K562 (cell line): Measurements from ENCODE around the gene FRRS1L. TPM values are rescaled to one million over a fixed set of nuclear protein-coding genes. Genes with fewer than 3 reads are reported as not detected.

ENCODE experiments used
- ATAC-seq: fragments of 200-7000 bp; cut with Tn5 transposase; 3 replicates; pipeline ENCODE4 v1.9.1; 2020; ENCODE audit warnings: moderate library complexity
- BruUV-seq: library from RNA; stranded (reverse); fragments of 400-500 nt; replicated peaks from 2 replicates; lab custom pipeline; 2021; lab: Mats Ljungman, UMichigan
- CTCF ChIA-PET: fragments of 300-600 bp; formaldehyde crosslinking; extraction: SDS; loops from one replicate; lab custom pipeline; 2021; ENCODE audit warnings: low intra/inter-chr PET ratio; lab: Yijun Ruan, JAX
- POLR2A ChIA-PET: fragments of 300-600, 350-650 bp; sonication (Branson Sonifier 250); formaldehyde crosslinking; extraction: SDS; loops from one replicate; lab custom pipeline; 2021; ENCODE audit warnings: antibody characterized with exemption, inconsistent platforms; lab: Yijun Ruan, JAX
- DNase-seq, 4 experiments: peaks; one replicate each; pipeline versions ENCODE4 v3.0.0 to v3.0.0-alpha.2; 2011 to 2018; ENCODE audit warnings: low spot score in 3 of 4, mixed read lengths in 3 of 4; ENCODE audit errors: extremely low read depth in 1 of 4
- FAIRE-seq: peaks from 2 replicates; lab custom pipeline; 2011; peaks lifted over from hg19 to GRCh38; lab: Jason Lieb, UNC
- H2AFZ ChIP-seq: 2 replicates; pipeline ENCODE4 v1.6.0; 2011; ENCODE audit warnings: low read depth, low read length, control low read depth, inconsistent platforms
- H3K27ac ChIP-seq: fragments of 200-600 bp; 3 replicates; pipeline ENCODE4 v1.8.0; 2011; ENCODE audit warnings: low read depth, mild to moderate bottlenecking, control low read depth, inconsistent platforms, low read length, moderate library complexity, mixed read lengths; ENCODE audit errors: extremely low read depth
- H3K27me3 ChIP-seq, 2 experiments: fragments of 300-600 bp in 1 of 2; 2 replicates in 1 of 2; 3 replicates in 1 of 2; pipeline versions ENCODE4 v1.6.0 to v1.8.0; 2011; ENCODE audit warnings: inconsistent platforms in 2 of 2, low read length in 2 of 2, mild to moderate bottlenecking in 1 of 2, mixed read lengths in 1 of 2, moderate library complexity in 1 of 2; ENCODE audit not compliant: control insufficient read depth in 2 of 2, insufficient read depth in 2 of 2
- H3K36me3 ChIP-seq: fragments of 300-600 bp; 3 replicates; pipeline ENCODE4 v1.8.0; 2011; ENCODE audit warnings: mild to moderate bottlenecking, low read length, inconsistent platforms; ENCODE audit not compliant: control insufficient read depth, insufficient read depth
- H3K4me1 ChIP-seq, 2 experiments: fragments of 200-600 bp in 1 of 2; replicated peaks in 1 of 2; 2 replicates in 1 of 2; 3 replicates in 1 of 2; pipeline versions ENCODE4 v1.5.1 to v1.8.0; 2011; ENCODE audit warnings: inconsistent platforms in 2 of 2, low read length in 2 of 2, mild to moderate bottlenecking in 1 of 2, mixed read lengths in 1 of 2, moderate library complexity in 1 of 2; ENCODE audit not compliant: control insufficient read depth in 2 of 2, insufficient read depth in 2 of 2
- H3K4me2 ChIP-seq: 2 replicates; pipeline ENCODE4 v1.6.1; 2011; ENCODE audit warnings: low read length, control low read depth, inconsistent platforms, mixed read lengths; ENCODE audit not compliant: insufficient read depth
- H3K4me3 ChIP-seq: fragments of 200-600 bp; sonication (generic), shearing (Covaris generic); 2 replicates; pipeline ENCODE4 v1.5.1; 2016; ENCODE audit warnings: control low read depth, inconsistent platforms
- H3K79me2 ChIP-seq: fragments of 200-600 bp; 3 replicates; pipeline ENCODE4 v1.8.0; 2011; ENCODE audit warnings: low read length, inconsistent platforms; ENCODE audit not compliant: control insufficient read depth, insufficient read depth
- H3K9ac ChIP-seq, 2 experiments: 2 replicates each; pipeline versions ENCODE4 v1.6.0 to v1.6.1; 2011; ENCODE audit warnings: low read depth in 2 of 2, low read length in 2 of 2, control low read depth in 1 of 2, inconsistent platforms in 1 of 2, mild to moderate bottlenecking in 1 of 2, mixed read lengths in 1 of 2; ENCODE audit not compliant: insufficient read depth in 1 of 2
- H3K9me1 ChIP-seq: one replicate; pipeline ENCODE4 v1.6.0; 2011; ENCODE audit warnings: inconsistent platforms, mild to moderate bottlenecking, low read length, moderate library complexity; ENCODE audit not compliant: control insufficient read depth, insufficient read depth
- H3K9me3 ChIP-seq: replicated peaks from 2 replicates; pipeline ENCODE4 v1.5.1; 2011; ENCODE audit warnings: low read depth, low read length, inconsistent platforms; ENCODE audit not compliant: control insufficient read depth, insufficient read depth
- H4K20me1 ChIP-seq: replicated peaks from 2 replicates; pipeline ENCODE4 v1.6.1; 2011; ENCODE audit warnings: low read length, inconsistent platforms, mixed read lengths; ENCODE audit not compliant: control insufficient read depth, insufficient read depth
- CBFA2T2 ChIP-seq: fragments of 450-650 bp; conservative IDR thresholded peaks from 2 replicates; pipeline ENCODE4 v1.6.1; 2017; ENCODE audit warnings: mild to moderate bottlenecking
- E2F1 ChIP-seq: sonication (generic); formaldehyde crosslinking; IDR thresholded peaks from 2 replicates; pipeline ENCODE4 v1.8.1; 2023; ENCODE audit warnings: mild to moderate bottlenecking, missing genetic modification reagents, moderate library complexity
- E2F8 ChIP-seq: fragments of 450-650 bp; IDR thresholded peaks from 2 replicates; pipeline ENCODE4 v1.7.1; 2018; ENCODE audit warnings: mild to moderate bottlenecking, low read depth; ENCODE audit not compliant: partially characterized antibody
- FOXK2 ChIP-seq, 2 experiments: fragments of 450-650 bp; IDR thresholded peaks in 1 of 2; conservative IDR thresholded peaks in 1 of 2; 2 replicates each; pipeline ENCODE4 v1.6.1; 2016; ENCODE audit warnings: low read depth in 2 of 2, mild to moderate bottlenecking in 1 of 2
- MTA1 ChIP-seq: fragments of 450-650 bp; IDR thresholded peaks from 2 replicates; pipeline ENCODE4 v1.6.1; 2017; ENCODE audit warnings: borderline replicate concordance
- MYBL2 ChIP-seq, 2 experiments: fragments of 450-650 bp in 1 of 2; sonication (generic) in 1 of 2; formaldehyde crosslinking in 1 of 2; IDR thresholded peaks; 2 replicates each; pipeline versions ENCODE4 v1.6.1 to v1.8.1; 2017 to 2022; ENCODE audit warnings: borderline replicate concordance in 1 of 2, inconsistent platforms in 1 of 2, low read depth in 1 of 2, mild to moderate bottlenecking in 1 of 2, missing genetic modification reagents in 1 of 2, moderate library complexity in 1 of 2
- RBM39 ChIP-seq: fragments of 200-400 bp; formaldehyde crosslinking; optimal IDR thresholded peaks from 2 replicates; pipeline ENCODE3; 2018; ENCODE audit warnings: low read depth, low read length
- RNF2 ChIP-seq: sonication (generic); IDR thresholded peaks from 2 replicates; pipeline ENCODE4 v1.6.1; 2016
- TBP ChIP-seq: optimal IDR thresholded peaks from 2 replicates; pipeline ENCODE3; 2011; ENCODE audit warnings: low read depth, low read length, improper control_type of control experiment
- ZBED1 ChIP-seq: IDR thresholded peaks from 2 replicates; pipeline ENCODE4 v1.6.1; 2014
- ZMIZ1 ChIP-seq, 2 experiments: fragments of 150-350 bp in 1 of 2; IDR thresholded peaks; 2 replicates each; pipeline ENCODE4 v1.6.1; 2012 to 2016; ENCODE audit warnings: low read depth in 2 of 2, low read length in 2 of 2, mild to moderate bottlenecking in 1 of 2, moderate library complexity in 1 of 2
- WGBS: fragments of 100-300 bp; shearing (Covaris generic); methylation state at CpG from one replicate; pipeline ENCODE4 v1.1.6; 2016; ENCODE audit warnings: low coverage, mixed read lengths; ENCODE audit not compliant: insufficient coverage; ENCODE audit errors: missing lambda C conversion rate; 5-methylcytosine and 5-hydroxymethylcytosine counted together
- in situ Hi-C: fragments of 300-500 bp; cut with MboI; formaldehyde crosslinking; loops from 4 replicates; pipeline ENCODE4 v1.15.0; 2018; ENCODE audit warnings: inconsistent platforms, mixed read lengths
- intact Hi-C: fragments of 100-400 bp; cut with micrococcal nuclease; formaldehyde crosslinking; loops from 2 replicates; pipeline ENCODE4 v1.14.2; 2022
- polyA plus RNA-seq, 8 experiments: library from polyadenylated mRNA; depleted of rRNA in 4 of 8; stranded (reverse) in 5 of 8; unstranded in 3 of 8; fragments of >200 nt; fragmentation: Nextera tagmentation in 2 of 8; fragmentation: Illumina TruSeq in 1 of 8; extraction: Ambion mirVana in 2 of 8; extraction: Trizol in 1 of 8; gene quantifications; 2 replicates each; pipeline versions ENCODE4 v1.2.1 to v1.2.3, GENCODE V29; 2011 to 2014; ENCODE audit warnings: inconsistent platforms in 1 of 8, missing spikeins in 1 of 8
- total RNA-seq, 7 experiments: library from RNA; depleted of rRNA in 6 of 7; stranded (reverse); fragments of >200 nt in 6 of 7; fragmentation: Illumina TruSeq in 2 of 7; extraction: Trizol in 2 of 7; gene quantifications; 2 replicates each; pipeline versions ENCODE4 v1.2.1 to v1.2.3, GENCODE V29; 2011 to 2021; ENCODE audit warnings: low replicate concordance in 1 of 7

Gene FRRS1L
- total and polyA plus RNA-seq, 9 of the 15 experiments (the other 6 are each of a cell fraction or from before 2014, with no cell fraction given) = under 0.01 to 0.04 (median 0.03) TPM; not detected in 5

GRCh38 chr9:109120204-109120789, 46.8 kb downstream of the FRRS1L start:
- H3K4me3 ChIP-seq = peak overlapping the region; percentile 90
- peaks cover 46% of the 10 kb centered on the region for H3K79me2 ChIP-seq
- ChIA-PET POLR2A (interaction anchor here (0.6 to 5.9 kb wide), 6 partner anchors 9 to 235 kb away, joined by 3 to 48 read pairs (median 5); no protein-coding TSS in a partner anchor), CTCF (no interaction called here)
- DNase-seq (no peak), FAIRE-seq (no peak), ATAC-seq (no peak)
- BruUV-seq = TSS peak; percentile 98
- in situ Hi-C loops = no loop called here
- WGBS = 7% methylated on average over 13 of the region's 13 CpGs
- no peaks in the 10 kb centered on the region for H3K9me3 ChIP-seq
- H3K36me3 ChIP-seq = peaks cover 20% of the 10 kb centered on the region
- no peaks in the 10 kb centered on the region for H3K27me3 ChIP-seq
- H3K9me1 ChIP-seq = no peaks in the 10 kb centered on the region
- H3K27ac ChIP-seq = peak overlapping the region; percentile 87
- peak overlapping the region in 1 of 2 experiments; percentile 82; a peak in 2 of 4 replicates for H3K9ac ChIP-seq
- H4K20me1 ChIP-seq = peaks cover 16% of the 10 kb centered on the region; the same call in 1 of the 2 replicates
- H3K4me1 ChIP-seq = peaks cover 33 to 50% of the 10 kb centered on the region in 2 experiments
- intact Hi-C loops = loop anchor here (1.0 kb wide), 1 partner anchor 24 kb away; no protein-coding TSS in a partner anchor
- H2AFZ ChIP-seq = peak overlapping the region; percentile 99
- H3K4me2 ChIP-seq = peak overlapping the region; percentile 72
- TF ChIP-seq CBFA2T2 (no peak), TBP (peak; percentile 68), E2F8 (no peak), RNF2 (0 out of 2 replicates have a peak, but pooled peaks have one; percentile 15), ZBED1 (no peak), MYBL2 (IDR thresholded peaks at IDR 0.05; ENCODE audit: low read depth) (peak; percentile 78), MYBL2 (CRISPR knock-in tag; IDR thresholded peaks at IDR 0.05; ENCODE audit: borderline replicate concordance) (no peak), RBM39 (no peak), MTA1 (no peak), FOXK2 (conservative IDR thresholded peaks at IDR 0.05 in 1 of 2, IDR thresholded peaks at IDR 0.05 in 1 of 2; ENCODE audit: low read depth in 2 of 2) (peak in 1 of 2 experiments; percentile 9; a peak in 1 of 4 replicates), E2F1 (CRISPR knock-in tag) (no peak), ZMIZ1 (IDR thresholded peaks at IDR 0.05; ENCODE audit: low read depth in 2 of 2, low read length in 2 of 2) (0 out of 4 replicates have a peak, but pooled peaks of 1 of the 2 experiments have one; percentile 24)
